ENCODE results near the gene TMEM8B. TPM values are rescaled to one million over a fixed set of nuclear protein-coding genes. Genes with fewer than 3 reads are reported as not detected.

Gene TMEM8B
- total RNA-seq, 1 donor from 2014 or later: 4.8 TPM

DNA sequence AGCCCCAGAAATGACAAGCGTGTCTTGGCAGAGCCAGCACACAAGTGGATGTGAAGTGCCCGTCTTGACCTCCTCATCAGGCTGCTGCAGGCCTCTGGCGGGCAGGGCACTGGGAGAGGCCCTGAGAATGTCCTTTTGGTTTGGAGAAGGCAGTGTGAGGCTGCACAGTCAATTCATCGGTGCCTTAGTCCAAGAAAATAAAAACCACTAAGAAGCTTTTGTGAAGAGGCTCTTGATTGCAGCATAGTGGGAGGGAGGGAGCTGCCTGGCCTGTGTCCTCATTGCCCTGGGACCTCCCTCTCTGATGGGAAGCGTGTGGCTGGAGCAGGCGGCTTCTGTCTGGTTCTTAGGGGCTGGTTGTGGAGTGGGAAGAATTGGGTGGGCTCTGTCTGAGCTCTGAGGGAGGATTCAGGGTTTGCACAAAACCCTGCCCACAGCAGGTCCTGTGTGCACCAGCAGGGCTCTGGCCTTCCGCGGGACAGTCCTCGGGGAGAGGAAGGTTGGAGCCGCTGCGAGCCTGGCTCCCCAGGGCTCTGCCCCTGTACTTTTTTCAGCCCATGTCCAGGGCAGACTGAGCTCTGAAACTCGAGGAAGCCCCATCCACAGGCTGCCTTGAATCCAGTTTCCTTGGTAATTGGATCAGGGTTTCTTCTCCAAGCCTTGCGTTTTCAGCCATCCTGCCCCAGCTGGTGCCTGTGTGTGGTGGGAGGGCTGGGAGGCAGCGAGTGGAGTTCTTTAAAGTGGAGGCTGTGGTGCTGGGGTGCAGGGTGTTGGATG, 78.1 kb downstream of the TMEM8B start:
- Mint-ChIP-seq H3K9me3 (no peaks in the 10 kb centered on the region), H3K36me3 (no peaks in the 10 kb centered on the region), H3K27ac (peak overlapping the region; percentile 98), H3K4me3 (peak overlapping the region; percentile 69), H3K4me1 (peaks cover 53% of the 10 kb centered on the region), H3K27me3 (ENCODE audit: insufficient read depth, low read depth) (no peaks in the 10 kb centered on the region)
- Histone ChIP-seq H3F3A (ENCODE audit: low read depth) (peaks cover 7% of the 10 kb centered on the region), H3K27me3 (peaks cover 7% of the 10 kb centered on the region), H3K4me1 (peaks cover 22% of the 10 kb centered on the region), H3K9me3 (ENCODE audit: low read depth) (no peaks in the 10 kb centered on the region), H2AFZ (replicated peaks) (peak overlapping the region; percentile 92), H3K27ac (peak overlapping the region; percentile 42), H3K9ac (no peak overlapping the region), H3K4me3 (no peak overlapping the region), H4K20me1 (ENCODE audit: low read depth) (no peaks in the 10 kb centered on the region), H3K4me2 (peak overlapping the region; percentile 48), H3K79me2 (ENCODE audit: low read depth) (no peaks in the 10 kb centered on the region), H3K36me3 (no peaks in the 10 kb centered on the region)
- peak; percentile 47 for DNase-seq (ENCODE audit: low spot score)
- TF ChIP-seq EZH2phosphoT487 (IDR thresholded peaks at IDR 0.05) (no peak), EZH2 (IDR thresholded peaks at IDR 0.05) (no peak)
- TF ChIP-seq, protein P1, sequence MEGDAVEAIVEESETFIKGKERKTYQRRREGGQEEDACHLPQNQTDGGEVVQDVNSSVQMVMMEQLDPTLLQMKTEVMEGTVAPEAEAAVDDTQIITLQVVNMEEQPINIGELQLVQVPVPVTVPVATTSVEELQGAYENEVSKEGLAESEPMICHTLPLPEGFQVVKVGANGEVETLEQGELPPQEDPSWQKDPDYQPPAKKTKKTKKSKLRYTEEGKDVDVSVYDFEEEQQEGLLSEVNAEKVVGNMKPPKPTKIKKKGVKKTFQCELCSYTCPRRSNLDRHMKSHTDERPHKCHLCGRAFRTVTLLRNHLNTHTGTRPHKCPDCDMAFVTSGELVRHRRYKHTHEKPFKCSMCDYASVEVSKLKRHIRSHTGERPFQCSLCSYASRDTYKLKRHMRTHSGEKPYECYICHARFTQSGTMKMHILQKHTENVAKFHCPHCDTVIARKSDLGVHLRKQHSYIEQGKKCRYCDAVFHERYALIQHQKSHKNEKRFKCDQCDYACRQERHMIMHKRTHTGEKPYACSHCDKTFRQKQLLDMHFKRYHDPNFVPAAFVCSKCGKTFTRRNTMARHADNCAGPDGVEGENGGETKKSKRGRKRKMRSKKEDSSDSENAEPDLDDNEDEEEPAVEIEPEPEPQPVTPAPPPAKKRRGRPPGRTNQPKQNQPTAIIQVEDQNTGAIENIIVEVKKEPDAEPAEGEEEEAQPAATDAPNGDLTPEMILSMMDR (IDR thresholded peaks at IDR 0.05): no peak

DNA sequence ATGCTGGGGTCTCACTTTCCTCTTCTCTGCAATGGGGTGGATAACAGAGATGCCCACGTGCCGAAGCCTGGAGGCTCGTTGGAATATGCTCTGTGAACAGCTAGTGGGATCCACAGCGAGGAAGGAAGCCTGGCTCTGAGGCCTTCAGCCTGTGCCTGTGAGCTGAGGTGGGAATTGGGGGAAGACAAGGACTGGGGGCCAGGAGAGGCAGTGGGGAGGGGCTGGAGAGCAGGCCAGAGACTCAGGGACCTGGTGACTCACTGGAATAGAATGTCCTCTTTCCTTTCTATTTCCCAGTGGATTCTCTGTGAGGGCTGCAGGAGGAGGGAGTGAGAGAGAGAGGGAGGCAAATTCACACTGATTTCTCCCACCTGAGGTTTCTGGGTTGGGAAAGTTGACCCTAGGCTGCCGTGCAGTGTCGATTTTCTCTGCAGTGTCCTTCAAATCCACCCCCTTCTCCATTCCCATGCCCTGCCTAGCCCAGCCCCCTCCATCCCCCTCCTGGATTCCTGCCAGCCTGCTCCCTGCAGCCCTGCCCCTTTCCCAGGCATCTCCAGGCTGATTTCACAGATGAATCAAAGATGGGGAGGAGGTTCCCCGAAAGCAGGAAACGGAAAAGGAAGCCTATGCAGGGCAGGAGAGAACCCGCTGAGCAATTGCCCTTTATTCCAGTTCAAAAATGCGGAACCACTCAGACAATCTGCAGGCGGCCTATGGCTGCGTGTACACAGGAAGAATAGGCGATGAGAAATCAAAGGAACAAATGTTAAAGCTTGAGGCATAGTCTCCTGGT, 78.9 kb downstream of the TMEM8B start:
- Mint-ChIP-seq H3K36me3 (no peaks in the 10 kb centered on the region), H3K4me1 (peaks cover 53% of the 10 kb centered on the region), H3K4me3 (peak overlapping the region; percentile 59), H3K27ac (peak overlapping the region; percentile 98), H3K27me3 (ENCODE audit: insufficient read depth, low read depth) (no peaks in the 10 kb centered on the region), H3K9me3 (no peaks in the 10 kb centered on the region)
- no peak for TF ChIP-seq EZH2 (IDR thresholded peaks at IDR 0.05)
- TF ChIP-seq EZH2phosphoT487 (IDR thresholded peaks at IDR 0.05): no peak
- TF ChIP-seq, protein P1 (IDR thresholded peaks at IDR 0.05): no peak
- H3K9ac ChIP-seq: no peak overlapping the region
- H3K36me3 ChIP-seq: no peaks in the 10 kb centered on the region
- H3K4me2 ChIP-seq: peak overlapping the region; percentile 48
- H3K79me2 ChIP-seq (ENCODE audit: low read depth): no peaks in the 10 kb centered on the region
- DNase-seq (ENCODE audit: low spot score): peak; percentile 39
- H3K4me1 ChIP-seq: peaks cover 22% of the 10 kb centered on the region
- no peak overlapping the region for H3K4me3 ChIP-seq
- H3F3A ChIP-seq (ENCODE audit: low read depth): peaks cover 7% of the 10 kb centered on the region
- H3K9me3 ChIP-seq (ENCODE audit: low read depth): no peaks in the 10 kb centered on the region
- H3K27me3 ChIP-seq: no peaks in the 10 kb centered on the region
- peak overlapping the region; percentile 92 for H2AFZ ChIP-seq (replicated peaks)
- no peaks in the 10 kb centered on the region for H4K20me1 ChIP-seq (ENCODE audit: low read depth)
- peak overlapping the region; percentile 42 for H3K27ac ChIP-seq

DNA sequence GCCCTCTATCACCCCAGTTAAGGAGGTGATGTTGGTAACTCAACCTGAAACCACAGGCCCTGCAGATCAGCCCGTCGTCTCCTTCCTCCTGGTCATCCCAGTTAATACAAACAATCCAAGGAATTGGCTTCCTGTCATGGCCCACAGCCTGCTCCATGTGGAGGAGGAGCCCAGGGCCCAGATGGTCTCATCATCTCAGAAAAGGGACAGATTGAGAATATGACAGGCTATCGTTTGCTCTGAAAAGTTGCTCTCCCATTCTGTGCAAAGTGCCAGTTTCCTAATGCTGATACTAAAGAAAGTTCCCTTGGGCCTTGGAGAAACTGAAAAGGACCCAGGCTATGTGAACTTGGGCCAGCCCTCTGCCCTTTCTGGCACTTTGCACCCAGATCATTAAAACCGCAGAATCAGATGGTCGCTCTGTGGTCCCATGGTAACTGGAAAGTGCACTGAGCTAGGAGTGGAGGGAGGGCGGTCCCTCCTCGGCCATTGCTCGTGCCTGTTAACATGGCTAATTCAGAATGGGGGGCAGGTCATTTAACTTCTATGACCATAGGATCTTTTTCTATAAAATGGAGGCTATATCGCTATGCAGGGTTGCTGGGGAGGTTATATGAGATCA, 79.6 kb downstream of the TMEM8B start:
- no peaks in the 10 kb centered on the region for H3K36me3 Mint-ChIP-seq
- H3K27ac ChIP-seq: no peak overlapping the region
- H3K9me3 Mint-ChIP-seq: no peaks in the 10 kb centered on the region
- H3K36me3 ChIP-seq: no peaks in the 10 kb centered on the region
- H3K27me3 ChIP-seq: no peaks in the 10 kb centered on the region
- H3K9me3 ChIP-seq (ENCODE audit: low read depth): no peaks in the 10 kb centered on the region
- H3K4me3 ChIP-seq: no peak overlapping the region
- DNase-seq (ENCODE audit: low spot score): no peak
- H3K4me1 Mint-ChIP-seq: peaks cover 53% of the 10 kb centered on the region
- H3F3A ChIP-seq (ENCODE audit: low read depth): peaks cover 11% of the 10 kb centered on the region
- H3K79me2 ChIP-seq (ENCODE audit: low read depth): no peaks in the 10 kb centered on the region
- no peaks in the 10 kb centered on the region for H3K27me3 Mint-ChIP-seq (ENCODE audit: insufficient read depth, low read depth)
- TF ChIP-seq EZH2phosphoT487 (IDR thresholded peaks at IDR 0.05) (no peak), EZH2 (IDR thresholded peaks at IDR 0.05) (no peak)
- TF ChIP-seq, protein P1 (IDR thresholded peaks at IDR 0.05): no peak
- H4K20me1 ChIP-seq (ENCODE audit: low read depth): no peaks in the 10 kb centered on the region
- H3K4me1 ChIP-seq: peaks cover 22% of the 10 kb centered on the region
- H3K9ac ChIP-seq: no peak overlapping the region
- H2AFZ ChIP-seq (replicated peaks): peak overlapping the region; percentile 92
- H3K4me3 Mint-ChIP-seq: peak overlapping the region; percentile 59
- no peak overlapping the region for H3K4me2 ChIP-seq
- peak overlapping the region; percentile 98 for H3K27ac Mint-ChIP-seq
